H9 (cell line): ENCODE data around the gene PTPRQ. TPM values are rescaled to one million over a fixed set of nuclear protein-coding genes. Genes with fewer than 3 reads are reported as not detected.

Source experiments
- DNase-seq: peaks from one replicate; pipeline ENCODE4 v3.0.0-alpha.2; 2017
- H2AFZ ChIP-seq: one replicate; pipeline ENCODE4 v1.6.1; 2013; ENCODE audit warnings: mild to moderate bottlenecking, low read length, control low read depth, moderate library complexity
- H2AK5ac ChIP-seq: 2 replicates; pipeline ENCODE4 v1.6.1; 2013; ENCODE audit warnings: low read length, control low read depth, mixed read lengths; ENCODE audit not compliant: insufficient read length
- H2BK120ac ChIP-seq: one replicate; pipeline ENCODE4 v1.6.1; 2013; ENCODE audit warnings: low read depth, mild to moderate bottlenecking, low read length, control low read depth, inconsistent platforms; ENCODE audit not compliant: poor library complexity, severe bottlenecking
- H2BK12ac ChIP-seq: 2 replicates; pipeline ENCODE4 v1.6.1; 2013; ENCODE audit warnings: low read length, control low read depth, mixed read lengths, low read depth; ENCODE audit not compliant: insufficient read length
- H2BK15ac ChIP-seq: 2 replicates; pipeline ENCODE4 v1.6.1; 2013; ENCODE audit warnings: low read depth, low read length, control low read depth
- H2BK20ac ChIP-seq: one replicate; pipeline ENCODE4 v1.6.1; 2013; ENCODE audit warnings: low read depth, mild to moderate bottlenecking, low read length, control low read depth, inconsistent platforms; ENCODE audit not compliant: poor library complexity, severe bottlenecking
- H2BK5ac ChIP-seq: 2 replicates; pipeline ENCODE4 v1.6.1; 2013; ENCODE audit warnings: low read length, control low read depth, mixed read lengths; ENCODE audit not compliant: insufficient read length
- H3K14ac ChIP-seq: 2 replicates; pipeline ENCODE4 v1.6.1; 2013; ENCODE audit warnings: low read length, control low read depth; ENCODE audit not compliant: insufficient read depth
- H3K18ac ChIP-seq: 2 replicates; pipeline ENCODE4 v1.6.1; 2013; ENCODE audit warnings: low read depth, mild to moderate bottlenecking, mixed read lengths, low read length, control low read depth; ENCODE audit not compliant: insufficient read length
- H3K23ac ChIP-seq: 2 replicates; pipeline ENCODE4 v1.6.1; 2013; ENCODE audit warnings: low read length, control low read depth, mixed read lengths, low read depth; ENCODE audit not compliant: insufficient read length
- H3K23me2 ChIP-seq: 2 replicates; pipeline ENCODE4 v1.6.1; 2013; ENCODE audit warnings: low read depth, mild to moderate bottlenecking, mixed read lengths, low read length, control low read depth; ENCODE audit not compliant: insufficient read length, poor library complexity, severe bottlenecking
- H3K27ac ChIP-seq: 2 replicates; pipeline ENCODE4 v1.5.1; 2013; ENCODE audit warnings: low read length, control low read depth, mixed read lengths, low read depth; ENCODE audit not compliant: insufficient read length
- H3K27me3 ChIP-seq: 2 replicates; pipeline ENCODE4 v1.6.1; 2013; ENCODE audit warnings: low read length, control low read depth, inconsistent platforms; ENCODE audit not compliant: insufficient read depth
- H3K4ac ChIP-seq: 2 replicates; pipeline ENCODE4 v1.6.1; 2013; ENCODE audit warnings: low read depth, mild to moderate bottlenecking, control low read depth, inconsistent platforms, low read length, moderate library complexity
- H3K4me1 ChIP-seq: 2 replicates; pipeline ENCODE4 v1.6.1; 2013; ENCODE audit warnings: low read length, control low read depth, inconsistent platforms; ENCODE audit not compliant: insufficient read depth
- H3K4me2 ChIP-seq: 2 replicates; pipeline ENCODE4 v1.6.1; 2013; ENCODE audit warnings: low read length, control low read depth, mixed read lengths; ENCODE audit not compliant: insufficient read length, insufficient read depth
- H3K56ac ChIP-seq: 2 replicates; pipeline ENCODE4 v1.6.1; 2013; ENCODE audit warnings: low read depth, mild to moderate bottlenecking, mixed read lengths, low read length, control low read depth; ENCODE audit not compliant: insufficient read length
- H3K79me1 ChIP-seq: 2 replicates; pipeline ENCODE4 v1.6.1; 2013; ENCODE audit warnings: low read depth, mild to moderate bottlenecking, moderate library complexity, low read length, control low read depth, inconsistent platforms; ENCODE audit not compliant: insufficient read depth, poor library complexity, severe bottlenecking
- H3K79me2 ChIP-seq: 2 replicates; pipeline ENCODE4 v1.6.1; 2013; ENCODE audit warnings: low read length, control low read depth, inconsistent platforms; ENCODE audit not compliant: insufficient read depth
- H3K9ac ChIP-seq: 2 replicates; pipeline ENCODE4 v1.6.1; 2013; ENCODE audit warnings: low read length, control low read depth, mixed read lengths; ENCODE audit not compliant: insufficient read length; ENCODE audit errors: extremely low read depth
- H3K9me3 ChIP-seq: one replicate; pipeline ENCODE4 v1.6.1; 2013; ENCODE audit warnings: low read depth, low read length, inconsistent platforms; ENCODE audit not compliant: control insufficient read depth
- H3T11ph ChIP-seq: one replicate; pipeline ENCODE4 v1.6.1; 2013; ENCODE audit warnings: mild to moderate bottlenecking, low read length, control low read depth, inconsistent platforms
- H4K20me1 ChIP-seq: one replicate; pipeline ENCODE4 v1.6.1; 2013; ENCODE audit not compliant: control insufficient read depth, insufficient read length, insufficient read depth
- H4K5ac ChIP-seq: 2 replicates; pipeline ENCODE4 v1.6.1; 2013; ENCODE audit warnings: low read depth, mild to moderate bottlenecking, mixed read lengths, low read length, control low read depth; ENCODE audit not compliant: insufficient read length
- H4K8ac ChIP-seq: replicated peaks from 2 replicates; pipeline ENCODE4 v1.6.1; 2013; ENCODE audit warnings: low read length, control low read depth, mixed read lengths, low read depth; ENCODE audit not compliant: insufficient read length
- H4K91ac ChIP-seq: 2 replicates; pipeline ENCODE4 v1.6.1; 2013; ENCODE audit warnings: low read depth, mild to moderate bottlenecking, moderate library complexity, mixed read lengths, low read length, control low read depth; ENCODE audit not compliant: insufficient read length
- H3K27ac Mint-ChIP-seq, 3 experiments: 2 replicates in 2 of 3; 3 replicates in 1 of 3; pipeline ENCODE4 v1.8.0; 2020 to 2021; ENCODE audit warnings: mixed read lengths in 3 of 3, mild to moderate bottlenecking in 1 of 3, moderate library complexity in 1 of 3
- H3K27me3 Mint-ChIP-seq: 2 replicates; pipeline ENCODE4 v1.8.0; 2021; ENCODE audit warnings: low read depth, mild to moderate bottlenecking, moderate library complexity, mixed read lengths
- H3K36me3 Mint-ChIP-seq, 3 experiments: 2 replicates in 2 of 3; 3 replicates in 1 of 3; pipeline ENCODE4 v1.8.0; 2020 to 2021; ENCODE audit warnings: low read depth in 3 of 3, mixed read lengths in 3 of 3; ENCODE audit not compliant: insufficient read depth in 1 of 3
- H3K4me1 Mint-ChIP-seq, 2 experiments: 2 replicates each; pipeline ENCODE4 v1.8.0; 2020; ENCODE audit warnings: mixed read lengths in 2 of 2
- H3K4me3 Mint-ChIP-seq, 2 experiments: 2 replicates in 1 of 2; 3 replicates in 1 of 2; pipeline ENCODE4 v1.8.0; 2020 to 2021; ENCODE audit warnings: mild to moderate bottlenecking in 2 of 2, mixed read lengths in 2 of 2, moderate library complexity in 1 of 2
- H3K9me3 Mint-ChIP-seq, 2 experiments: 2 replicates in 1 of 2; 3 replicates in 1 of 2; pipeline ENCODE4 v1.8.0; 2020; ENCODE audit warnings: mild to moderate bottlenecking in 2 of 2, mixed read lengths in 2 of 2, moderate library complexity in 1 of 2
- WGBS: extraction: QIAGEN DNeasy Blood & Tissue Kit; methylation state at CpG from one replicate; pipeline ENCODE4 v1.1.7; 2013; ENCODE audit warnings: missing lambda C conversion rate, low lambda C conversion rate, mixed read lengths; ENCODE audit not compliant: insufficient read length; ENCODE audit errors: extremely low coverage; 5-methylcytosine and 5-hydroxymethylcytosine counted together
- total RNA-seq: library from RNA; stranded (reverse); gene quantifications from 2 replicates; pipeline ENCODE4 v1.2.1, GENCODE V29; 2021
- TF ChIP-seq, protein P1 (sequence below): fragments of 200-600 bp; sonication (generic); conservative IDR thresholded peaks from 3 replicates; pipeline ENCODE4 v1.8.0; 2021; ENCODE audit warnings: antibody characterized with exemption, mild to moderate bottlenecking

PTPRQ gene
- total RNA-seq, 1 experiment from 2014 or later = not detected

DNA sequence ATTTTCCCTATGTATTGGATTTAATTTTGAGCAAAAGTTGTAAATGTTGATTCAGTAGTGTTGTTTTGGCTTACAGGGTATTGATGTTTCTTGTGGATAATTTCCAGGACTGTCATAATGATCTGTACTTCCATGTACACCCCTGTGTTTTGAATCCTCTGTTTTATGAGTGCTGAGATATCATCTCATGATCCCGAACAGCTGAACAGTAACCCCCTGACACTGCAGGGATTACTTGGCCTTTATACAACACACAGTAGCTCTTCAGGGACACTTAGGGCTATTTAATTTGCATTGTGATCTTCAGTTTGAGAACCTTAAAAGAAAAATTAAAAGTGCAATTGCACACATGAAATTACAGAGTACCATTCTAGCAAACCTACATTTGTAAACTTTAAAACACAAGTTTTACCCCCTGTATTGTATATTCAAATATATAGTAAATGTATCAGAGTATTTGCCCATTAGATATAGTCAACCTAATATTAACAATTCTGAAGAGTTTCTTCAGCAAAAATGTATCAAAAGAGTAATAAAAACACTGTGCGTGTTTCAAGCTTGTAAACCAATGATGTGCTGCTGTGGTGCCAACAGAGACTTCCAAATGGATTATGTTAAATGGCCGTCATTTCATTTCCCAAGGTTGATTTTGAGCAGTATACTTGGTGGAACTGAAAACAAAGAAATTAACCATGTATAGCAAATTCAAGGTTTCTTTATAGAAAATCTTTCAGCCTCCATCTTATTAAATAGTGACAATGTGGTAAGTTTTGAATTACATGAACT lies 235.5 kb downstream of the PTPRQ start:
- no peak overlapping the region for H3K56ac ChIP-seq
- H3K4me1 ChIP-seq = peaks cover 3% of the 10 kb centered on the region
- no peaks in the 10 kb centered on the region for H3K9me3 ChIP-seq
- no peak overlapping the region for H4K8ac ChIP-seq
- H3K27me3 ChIP-seq = no peaks in the 10 kb centered on the region
- no peak overlapping the region for H3K27ac Mint-ChIP-seq
- H3K36me3 Mint-ChIP-seq = no peaks in the 10 kb centered on the region
- no peaks in the 10 kb centered on the region for H3K27me3 Mint-ChIP-seq
- no peak overlapping the region for H3K14ac ChIP-seq
- H3K4me2 ChIP-seq = no peak overlapping the region
- no peak overlapping the region for H3K4ac ChIP-seq
- H3K23me2 ChIP-seq = no peaks in the 10 kb centered on the region
- no peak overlapping the region for H4K91ac ChIP-seq
- no peak overlapping the region for H2BK20ac ChIP-seq
- H3K9ac ChIP-seq = no peak overlapping the region
- no peak overlapping the region for H2AK5ac ChIP-seq
- H3K9me3 Mint-ChIP-seq = no peaks in the 10 kb centered on the region; a peak in 1 of 5 replicates
- no peak for DNase-seq
- no CpG with 5 or more reads among the region's 3 CpGs for WGBS
- H3T11ph ChIP-seq = no peak overlapping the region
- H3K4me1 Mint-ChIP-seq = peaks cover 21 to 33% of the 10 kb centered on the region in 2 experiments
- no peak overlapping the region for H3K18ac ChIP-seq
- no peak overlapping the region for H3K4me3 Mint-ChIP-seq
- no peak overlapping the region for H2BK5ac ChIP-seq
- TF ChIP-seq, protein P1, sequence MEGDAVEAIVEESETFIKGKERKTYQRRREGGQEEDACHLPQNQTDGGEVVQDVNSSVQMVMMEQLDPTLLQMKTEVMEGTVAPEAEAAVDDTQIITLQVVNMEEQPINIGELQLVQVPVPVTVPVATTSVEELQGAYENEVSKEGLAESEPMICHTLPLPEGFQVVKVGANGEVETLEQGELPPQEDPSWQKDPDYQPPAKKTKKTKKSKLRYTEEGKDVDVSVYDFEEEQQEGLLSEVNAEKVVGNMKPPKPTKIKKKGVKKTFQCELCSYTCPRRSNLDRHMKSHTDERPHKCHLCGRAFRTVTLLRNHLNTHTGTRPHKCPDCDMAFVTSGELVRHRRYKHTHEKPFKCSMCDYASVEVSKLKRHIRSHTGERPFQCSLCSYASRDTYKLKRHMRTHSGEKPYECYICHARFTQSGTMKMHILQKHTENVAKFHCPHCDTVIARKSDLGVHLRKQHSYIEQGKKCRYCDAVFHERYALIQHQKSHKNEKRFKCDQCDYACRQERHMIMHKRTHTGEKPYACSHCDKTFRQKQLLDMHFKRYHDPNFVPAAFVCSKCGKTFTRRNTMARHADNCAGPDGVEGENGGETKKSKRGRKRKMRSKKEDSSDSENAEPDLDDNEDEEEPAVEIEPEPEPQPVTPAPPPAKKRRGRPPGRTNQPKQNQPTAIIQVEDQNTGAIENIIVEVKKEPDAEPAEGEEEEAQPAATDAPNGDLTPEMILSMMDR = no peak
- no peak overlapping the region for H3K23ac ChIP-seq
- no peak overlapping the region for H2BK120ac ChIP-seq
- H3K27ac ChIP-seq = no peak overlapping the region
- no peaks in the 10 kb centered on the region for H3K79me1 ChIP-seq
- no peaks in the 10 kb centered on the region for H3K79me2 ChIP-seq
- H2AFZ ChIP-seq = no peak overlapping the region
- H4K5ac ChIP-seq = no peak overlapping the region
- H2BK12ac ChIP-seq = no peak overlapping the region
- no peak overlapping the region for H2BK15ac ChIP-seq
- no peaks in the 10 kb centered on the region for H4K20me1 ChIP-seq
